Loucy (cell line): ENCODE data around the gene CACNA2D3.

Experiments used
- H2AFZ ChIP-seq: fragments of 200-600 bp; sonication (generic); 2 replicates; pipeline ENCODE4 v1.6.0; 2016; ENCODE audit warnings: antibody characterized with exemption, mild to moderate bottlenecking, low read length, moderate library complexity
- H3F3A ChIP-seq: fragments of 200-600 bp; 2 replicates; pipeline ENCODE4 v1.6.0; 2016; ENCODE audit warnings: antibody characterized with exemption, low read depth, mild to moderate bottlenecking
- H3K27me3 ChIP-seq: fragments of 200-600 bp; sonication (generic); 2 replicates; pipeline ENCODE4 v1.6.1; 2014; ENCODE audit warnings: low read length, mild to moderate bottlenecking; ENCODE audit not compliant: insufficient read depth, poor library complexity, severe bottlenecking
- H3K36me3 ChIP-seq: fragments of 200-600 bp; sonication (generic); 2 replicates; pipeline ENCODE4 v1.6.1; 2016; ENCODE audit warnings: low read length; ENCODE audit not compliant: insufficient read depth
- H3K4me1 ChIP-seq: fragments of 200-600 bp; sonication (generic); 2 replicates; pipeline ENCODE4 v1.5.1; 2014; ENCODE audit warnings: low read length, mild to moderate bottlenecking; ENCODE audit not compliant: insufficient read depth, poor library complexity, severe bottlenecking
- H3K4me2 ChIP-seq: fragments of 200-600 bp; sonication (generic); 2 replicates; pipeline ENCODE4 v1.6.0; 2014; ENCODE audit warnings: antibody characterized with exemption, low read length, low read depth, mild to moderate bottlenecking; ENCODE audit not compliant: poor library complexity, severe bottlenecking
- H3K4me3 ChIP-seq: fragments of 200-600 bp; sonication (generic); 2 replicates; pipeline ENCODE4 v1.5.1; 2014; ENCODE audit warnings: low read length, mild to moderate bottlenecking, mixed read lengths; ENCODE audit not compliant: poor library complexity, severe bottlenecking
- H3K79me2 ChIP-seq: fragments of 200-600 bp; sonication (generic); 2 replicates; pipeline ENCODE4 v1.6.1; 2014; ENCODE audit warnings: low read length; ENCODE audit not compliant: insufficient read depth
- H3K9ac ChIP-seq: fragments of 200-600 bp; sonication (generic); 2 replicates; pipeline ENCODE4 v1.6.0; 2014; ENCODE audit warnings: mild to moderate bottlenecking, low read depth, low read length, moderate library complexity; ENCODE audit not compliant: poor library complexity, severe bottlenecking
- H3K9me2 ChIP-seq: fragments of 200-600 bp; sonication (generic); replicated peaks from 2 replicates; pipeline ENCODE4 v1.6.1; 2016; ENCODE audit warnings: low read depth, low read length, mixed read lengths
- H3K9me3 ChIP-seq: fragments of 200-600 bp; sonication (generic); 2 replicates; pipeline ENCODE4 v1.6.1; 2014; ENCODE audit warnings: mild to moderate bottlenecking, antibody characterized with exemption, low read length, low read depth; ENCODE audit not compliant: insufficient read depth
- H4K20me1 ChIP-seq: fragments of 200-600 bp; sonication (generic); 2 replicates; pipeline ENCODE4 v1.6.0; 2014; ENCODE audit warnings: antibody characterized with exemption, low read length, mild to moderate bottlenecking; ENCODE audit not compliant: insufficient read depth, poor library complexity, severe bottlenecking
- EZH2phosphoT487 ChIP-seq: fragments of 200-600 bp; IDR thresholded peaks from 2 replicates; pipeline ENCODE4 v1.6.1; 2018; ENCODE audit warnings: antibody characterized with exemption, mild to moderate bottlenecking, moderate library complexity, borderline replicate concordance
- TF ChIP-seq, protein P1 (sequence below): fragments of 200-600 bp; sonication (generic); conservative IDR thresholded peaks from 2 replicates; pipeline ENCODE4 v1.5.1; 2014; ENCODE audit warnings: mild to moderate bottlenecking, antibody characterized with exemption, low read length

Gene CACNA2D3

GRCh38 chr3:54311211-54311747 is 188.9 kb downstream of the CACNA2D3 start:
- H2AFZ ChIP-seq, result no peak overlapping the region
- TF ChIP-seq, protein P1, sequence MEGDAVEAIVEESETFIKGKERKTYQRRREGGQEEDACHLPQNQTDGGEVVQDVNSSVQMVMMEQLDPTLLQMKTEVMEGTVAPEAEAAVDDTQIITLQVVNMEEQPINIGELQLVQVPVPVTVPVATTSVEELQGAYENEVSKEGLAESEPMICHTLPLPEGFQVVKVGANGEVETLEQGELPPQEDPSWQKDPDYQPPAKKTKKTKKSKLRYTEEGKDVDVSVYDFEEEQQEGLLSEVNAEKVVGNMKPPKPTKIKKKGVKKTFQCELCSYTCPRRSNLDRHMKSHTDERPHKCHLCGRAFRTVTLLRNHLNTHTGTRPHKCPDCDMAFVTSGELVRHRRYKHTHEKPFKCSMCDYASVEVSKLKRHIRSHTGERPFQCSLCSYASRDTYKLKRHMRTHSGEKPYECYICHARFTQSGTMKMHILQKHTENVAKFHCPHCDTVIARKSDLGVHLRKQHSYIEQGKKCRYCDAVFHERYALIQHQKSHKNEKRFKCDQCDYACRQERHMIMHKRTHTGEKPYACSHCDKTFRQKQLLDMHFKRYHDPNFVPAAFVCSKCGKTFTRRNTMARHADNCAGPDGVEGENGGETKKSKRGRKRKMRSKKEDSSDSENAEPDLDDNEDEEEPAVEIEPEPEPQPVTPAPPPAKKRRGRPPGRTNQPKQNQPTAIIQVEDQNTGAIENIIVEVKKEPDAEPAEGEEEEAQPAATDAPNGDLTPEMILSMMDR, result no peak
- no peak for TF ChIP-seq EZH2phosphoT487
- H3K4me1 ChIP-seq, result no peaks in the 10 kb centered on the region
- no peaks in the 10 kb centered on the region for H3K27me3 ChIP-seq
- no peaks in the 10 kb centered on the region for H3K9me3 ChIP-seq
- no peak overlapping the region for H3K4me2 ChIP-seq
- no peaks in the 10 kb centered on the region for H3K9me2 ChIP-seq
- H3K79me2 ChIP-seq, result no peaks in the 10 kb centered on the region
- no peaks in the 10 kb centered on the region for H4K20me1 ChIP-seq
- no peaks in the 10 kb centered on the region for H3K36me3 ChIP-seq
- H3K4me3 ChIP-seq, result no peak overlapping the region
- no peak overlapping the region for H3K9ac ChIP-seq
- no peaks in the 10 kb centered on the region for H3F3A ChIP-seq

- no peaks in the 10 kb centered on the region for H3K9me3 ChIP-seq
- H2AFZ ChIP-seq, result no peak overlapping the region
- no peak overlapping the region for H3K4me3 ChIP-seq
- no peak for TF ChIP-seq EZH2phosphoT487
- TF ChIP-seq, protein P1, result no peak
- H3K4me1 ChIP-seq, result no peaks in the 10 kb centered on the region
- no peak overlapping the region for H3K9ac ChIP-seq
- no peaks in the 10 kb centered on the region for H3K79me2 ChIP-seq
- no peaks in the 10 kb centered on the region for H3K36me3 ChIP-seq
- no peak overlapping the region for H3K4me2 ChIP-seq
- H3K27me3 ChIP-seq, result no peaks in the 10 kb centered on the region
- H3K9me2 ChIP-seq, result no peaks in the 10 kb centered on the region
- no peaks in the 10 kb centered on the region for H3F3A ChIP-seq
- H4K20me1 ChIP-seq, result no peaks in the 10 kb centered on the region
Measured at GRCh38 chr3:54312156-54312899, 190.0 kb downstream of the CACNA2D3 start.

GRCh38 chr3:54313418-54313817 is 191.1 kb downstream of the CACNA2D3 start:
- no peak for TF ChIP-seq EZH2phosphoT487
- TF ChIP-seq, protein P1, result no peak
- H3K4me3 ChIP-seq, result no peak overlapping the region
- no peaks in the 10 kb centered on the region for H4K20me1 ChIP-seq
- no peaks in the 10 kb centered on the region for H3K27me3 ChIP-seq
- no peak overlapping the region for H3K4me2 ChIP-seq
- no peaks in the 10 kb centered on the region for H3K9me3 ChIP-seq
- H3K9ac ChIP-seq, result no peak overlapping the region
- H2AFZ ChIP-seq, result no peak overlapping the region
- H3K36me3 ChIP-seq, result no peaks in the 10 kb centered on the region
- H3K79me2 ChIP-seq, result no peaks in the 10 kb centered on the region
- H3F3A ChIP-seq, result no peaks in the 10 kb centered on the region
- no peaks in the 10 kb centered on the region for H3K9me2 ChIP-seq
- H3K4me1 ChIP-seq, result no peaks in the 10 kb centered on the region
